Measurements from ENCODE around the gene SWAP70.
"Not testable (repeated sequence)": the region's sequence is repeated elsewhere in the genome, so short reads cannot be mapped to it uniquely, and the experiment has no call there.

SWAP70 gene

DNA sequence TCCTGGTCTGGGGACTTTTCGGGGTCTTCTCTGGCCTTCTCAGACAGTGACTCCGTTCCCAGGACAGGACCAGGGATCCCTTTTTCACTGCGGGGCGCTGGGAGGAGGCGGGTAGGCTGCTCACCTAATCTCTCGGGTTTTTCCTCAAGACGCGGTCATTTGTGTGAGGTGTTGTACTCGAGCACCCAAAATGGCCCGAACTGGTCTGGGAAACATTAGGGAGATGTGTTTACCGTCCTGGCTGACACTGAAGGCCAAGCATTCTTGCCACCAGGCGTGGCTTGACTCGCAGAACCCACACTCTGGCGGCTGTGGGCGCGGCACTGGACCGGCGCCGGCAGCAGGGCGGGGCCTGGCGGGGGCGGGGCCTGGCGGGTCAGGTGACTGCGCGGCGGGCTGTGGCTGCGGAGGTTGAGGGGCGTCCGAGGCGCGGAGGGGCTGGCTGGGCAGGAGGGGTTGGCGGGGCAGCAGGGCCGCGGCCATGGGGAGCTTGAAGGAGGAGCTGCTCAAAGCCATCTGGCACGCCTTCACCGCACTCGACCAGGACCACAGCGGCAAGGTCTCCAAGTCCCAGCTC is at the start of gene SWAP70:
SWAP70 (plus strand) TSS at position 379 of the 577 bp plus-strand sequence; CDS start at position 482, 103 bp downstream.
- DNase-seq = peak; percentile 80

DNA sequence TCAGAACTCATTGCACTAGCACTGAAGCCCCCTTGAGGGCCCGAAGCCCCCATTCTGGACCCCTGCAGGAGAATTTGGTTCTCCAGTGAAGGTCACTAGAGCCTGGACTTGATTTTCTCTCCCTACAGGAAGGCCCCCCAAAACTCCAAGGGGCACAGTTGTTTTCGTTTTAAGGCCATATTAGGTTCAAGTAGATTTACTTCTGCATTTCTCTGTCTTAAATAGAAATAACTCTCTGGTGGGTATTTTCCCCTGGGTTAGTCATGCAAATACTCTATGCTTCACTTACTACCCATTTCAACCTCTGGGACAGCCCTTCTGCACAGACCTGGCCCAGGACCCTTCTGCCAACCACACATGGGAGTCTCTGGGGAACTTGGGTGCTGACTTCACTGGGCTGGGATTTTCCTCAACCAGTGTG is 48.8 kb upstream of the SWAP70 start:
- DNase-seq = no peak

DNA sequence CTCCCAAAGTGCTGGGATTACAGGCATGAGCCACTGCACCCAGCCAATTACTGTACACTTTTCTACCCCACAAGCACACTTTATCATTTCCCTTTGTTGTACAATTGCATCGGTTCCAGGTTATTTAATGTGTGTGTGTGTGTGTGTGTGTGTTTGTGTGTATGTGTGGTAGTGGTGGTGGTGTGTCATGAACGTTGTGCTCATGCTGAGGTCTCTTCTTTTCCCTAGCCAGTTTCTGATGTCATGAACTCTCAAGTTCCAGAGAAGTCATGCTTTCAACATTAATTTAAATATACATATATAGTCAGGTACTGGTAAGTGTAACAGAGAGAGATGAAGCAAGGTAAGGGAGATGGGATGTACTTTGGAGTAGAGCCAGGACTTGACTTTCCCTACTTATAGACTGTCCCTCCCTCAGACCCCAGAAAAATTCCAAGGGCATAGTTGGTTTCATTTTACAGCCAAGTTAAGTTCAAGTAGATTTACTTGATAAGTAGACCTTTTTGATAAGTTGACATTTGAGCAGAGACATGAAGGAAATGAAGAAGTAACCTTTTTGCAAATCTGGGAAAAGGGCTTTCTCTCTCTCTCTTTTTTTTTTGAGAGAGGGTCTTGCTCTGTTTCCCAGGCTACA is 47.7 kb upstream of the SWAP70 start:
- no peak for DNase-seq

DNA sequence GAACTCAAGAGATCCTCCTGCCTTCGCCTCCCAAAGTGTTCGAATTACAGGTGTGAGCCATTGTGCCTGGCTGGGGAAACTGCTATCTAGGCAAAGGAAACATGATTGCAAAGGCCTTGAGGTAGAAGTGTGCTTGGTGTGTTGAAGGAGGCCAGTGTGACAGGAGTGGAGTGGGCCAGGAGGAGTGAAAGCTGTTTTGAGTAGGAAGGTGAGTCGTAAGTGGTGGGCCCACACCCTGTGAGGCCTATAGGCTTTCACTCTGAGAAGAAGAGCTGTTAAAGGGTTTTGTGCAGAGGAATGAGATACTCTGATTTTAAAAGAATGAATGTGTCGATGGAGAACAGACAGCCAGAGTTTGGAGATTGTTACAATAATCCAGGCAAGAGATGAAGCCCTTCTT is 47.0 kb upstream of the SWAP70 start:
- DNase-seq = no peak

DNA sequence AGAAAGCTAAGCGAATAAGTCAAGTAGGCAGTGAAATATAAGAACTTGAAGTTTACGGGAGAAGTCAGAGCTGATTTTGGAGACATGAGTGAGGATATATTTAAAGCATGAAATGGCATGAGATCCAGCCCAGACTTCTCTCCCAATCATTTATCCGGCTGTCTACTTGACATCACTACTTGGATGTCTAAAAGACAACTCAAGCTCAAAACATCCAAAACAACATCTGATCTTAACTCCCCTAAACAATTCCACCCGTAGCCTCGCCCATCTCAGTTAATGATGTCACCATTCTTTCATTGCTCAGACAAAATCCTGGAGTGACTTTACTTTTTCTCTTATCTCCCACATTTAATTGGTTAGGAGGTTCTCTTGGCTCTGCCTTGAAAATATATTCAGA is 45.9 kb upstream of the SWAP70 start:
- no peak for DNase-seq

DNA sequence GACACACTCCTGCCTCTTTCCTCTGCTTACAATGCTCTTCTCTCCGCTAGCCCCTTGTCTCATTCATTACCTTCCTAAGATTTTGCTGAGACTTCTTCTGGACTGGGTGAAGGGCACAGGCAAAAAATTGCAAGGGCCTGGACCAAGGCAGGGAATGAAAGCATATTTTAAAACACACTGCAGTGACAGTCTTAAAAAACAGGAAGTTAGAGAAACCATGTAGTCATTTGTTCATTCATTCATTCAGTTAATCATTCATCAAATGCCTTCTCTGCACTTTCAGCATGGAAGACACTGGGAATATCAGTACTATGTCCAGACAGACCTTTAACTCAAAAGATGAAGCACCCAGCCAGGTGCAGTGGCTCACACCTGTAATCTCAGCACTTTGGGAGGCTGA is 44.9 kb upstream of the SWAP70 start:
- no peak for DNase-seq

DNA sequence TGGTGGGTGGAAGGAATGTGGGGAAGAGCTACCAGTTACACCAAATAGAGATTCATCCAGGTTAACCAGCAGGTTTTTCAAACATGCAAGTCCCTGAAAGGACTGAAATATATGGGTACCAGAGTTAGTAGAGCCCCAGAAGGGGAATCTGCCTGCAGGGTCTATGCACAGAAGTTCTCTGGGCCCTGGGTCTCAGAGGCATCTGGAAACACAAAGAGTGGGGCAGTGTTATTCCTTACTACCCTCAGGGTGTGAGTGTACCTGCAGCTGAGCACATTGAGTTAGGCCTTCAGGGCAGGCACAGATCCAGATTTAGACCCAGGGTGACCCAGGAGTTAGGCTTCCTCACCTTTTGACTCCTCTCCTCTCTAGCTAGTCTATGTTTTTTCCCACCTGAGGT is 43.9 kb upstream of the SWAP70 start:
- no peak for DNase-seq

DNA sequence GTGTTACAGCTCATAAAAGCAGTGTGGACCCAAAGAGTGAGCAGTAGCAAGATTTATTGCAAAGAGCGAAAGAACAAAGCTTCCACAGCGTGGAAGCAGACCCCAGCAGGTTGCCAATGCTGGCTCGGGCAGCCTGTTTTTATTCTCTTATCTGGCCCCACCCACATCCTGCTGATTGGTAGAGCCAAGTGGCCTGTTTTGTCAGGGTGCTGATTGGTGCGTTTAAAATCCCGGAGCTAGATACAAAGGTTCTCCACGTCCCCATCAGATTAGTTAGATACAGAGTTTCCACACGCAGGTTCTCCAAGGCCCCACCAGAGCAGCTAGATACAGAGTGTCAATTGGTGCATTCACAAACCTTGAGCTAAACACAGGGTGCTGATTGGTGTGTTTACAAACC is 41.5 kb upstream of the SWAP70 start:
- not testable (repeated sequence) for DNase-seq

DNA sequence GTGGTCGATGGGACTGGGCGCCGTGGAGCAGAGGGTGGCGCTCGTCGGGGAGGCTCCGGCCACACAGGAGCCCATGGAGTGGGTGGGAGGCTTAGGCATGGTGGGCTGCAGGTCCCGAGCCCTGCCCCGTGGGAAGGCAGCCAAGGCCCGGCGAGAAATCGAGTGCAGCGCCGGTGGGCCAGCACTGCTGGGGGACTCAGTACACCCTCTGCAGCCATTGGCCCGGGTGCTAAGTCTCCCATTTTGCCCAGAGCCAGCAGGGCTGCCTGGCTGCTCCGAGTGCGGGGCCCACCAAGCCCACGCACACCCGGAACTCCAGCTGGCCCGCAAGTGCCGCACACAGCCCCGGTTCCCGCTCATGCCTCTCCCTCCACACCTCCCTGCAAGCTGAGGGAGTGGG is 40.8 kb upstream of the SWAP70 start:
- not testable (repeated sequence) for DNase-seq

DNA sequence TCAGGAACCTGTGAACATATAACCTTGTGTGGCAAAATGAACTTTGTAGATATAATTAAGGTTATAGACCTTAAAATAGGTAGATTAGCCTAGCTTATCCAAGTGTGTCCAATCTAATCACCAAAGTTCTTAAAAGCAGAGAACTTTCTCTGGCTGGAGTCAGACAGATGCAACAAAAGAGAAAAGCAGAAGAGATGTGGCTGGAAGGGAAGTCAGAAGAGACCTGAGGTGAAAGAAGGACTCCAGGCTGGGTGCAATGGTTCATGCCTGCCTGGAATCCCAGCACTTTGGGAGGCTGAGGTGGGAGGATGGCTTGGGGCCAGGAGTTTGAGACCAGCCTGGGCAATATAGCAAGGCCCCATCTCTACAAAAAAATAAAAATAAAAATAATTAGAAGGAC is 39.4 kb upstream of the SWAP70 start:
- no peak for DNase-seq

DNA sequence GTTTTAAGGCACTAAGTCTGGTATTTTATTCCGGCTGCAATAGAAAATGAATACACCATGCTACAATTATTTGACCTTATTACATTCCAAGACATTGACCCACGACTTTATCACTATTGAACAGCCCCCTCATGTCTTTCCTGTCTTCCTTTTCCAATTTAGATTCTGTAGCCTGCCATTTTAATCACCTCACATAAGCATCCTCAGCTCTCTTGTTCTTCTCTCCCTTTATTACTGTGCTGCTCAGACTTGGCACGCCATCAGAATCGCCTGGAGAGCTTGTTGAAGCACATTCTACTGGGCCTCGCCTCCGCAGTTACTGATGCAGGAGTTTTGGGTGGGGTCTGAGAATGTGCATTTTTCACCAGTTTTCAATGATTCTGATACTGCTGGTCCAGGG is 38.7 kb upstream of the SWAP70 start:
- no peak for DNase-seq

DNA sequence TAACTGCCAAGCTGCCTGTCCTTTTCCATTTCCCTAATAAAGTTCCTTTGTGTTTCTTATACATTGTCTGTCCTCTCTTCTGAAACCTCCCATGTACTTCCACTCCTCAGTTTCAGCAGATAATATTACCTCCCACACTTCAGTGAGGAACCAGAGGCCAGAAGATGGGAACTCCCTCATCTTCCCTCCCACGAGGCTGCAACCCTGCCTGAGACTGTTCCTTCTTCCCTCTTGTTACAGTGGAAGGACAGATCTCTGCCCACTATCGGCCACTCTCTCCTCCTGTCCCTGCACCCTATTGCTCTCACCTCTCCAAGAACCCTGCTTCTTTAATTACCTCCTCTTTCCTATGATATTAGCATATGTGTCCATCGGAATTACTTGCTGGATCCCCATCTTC is 38.1 kb upstream of the SWAP70 start:
- no peak for DNase-seq

DNA sequence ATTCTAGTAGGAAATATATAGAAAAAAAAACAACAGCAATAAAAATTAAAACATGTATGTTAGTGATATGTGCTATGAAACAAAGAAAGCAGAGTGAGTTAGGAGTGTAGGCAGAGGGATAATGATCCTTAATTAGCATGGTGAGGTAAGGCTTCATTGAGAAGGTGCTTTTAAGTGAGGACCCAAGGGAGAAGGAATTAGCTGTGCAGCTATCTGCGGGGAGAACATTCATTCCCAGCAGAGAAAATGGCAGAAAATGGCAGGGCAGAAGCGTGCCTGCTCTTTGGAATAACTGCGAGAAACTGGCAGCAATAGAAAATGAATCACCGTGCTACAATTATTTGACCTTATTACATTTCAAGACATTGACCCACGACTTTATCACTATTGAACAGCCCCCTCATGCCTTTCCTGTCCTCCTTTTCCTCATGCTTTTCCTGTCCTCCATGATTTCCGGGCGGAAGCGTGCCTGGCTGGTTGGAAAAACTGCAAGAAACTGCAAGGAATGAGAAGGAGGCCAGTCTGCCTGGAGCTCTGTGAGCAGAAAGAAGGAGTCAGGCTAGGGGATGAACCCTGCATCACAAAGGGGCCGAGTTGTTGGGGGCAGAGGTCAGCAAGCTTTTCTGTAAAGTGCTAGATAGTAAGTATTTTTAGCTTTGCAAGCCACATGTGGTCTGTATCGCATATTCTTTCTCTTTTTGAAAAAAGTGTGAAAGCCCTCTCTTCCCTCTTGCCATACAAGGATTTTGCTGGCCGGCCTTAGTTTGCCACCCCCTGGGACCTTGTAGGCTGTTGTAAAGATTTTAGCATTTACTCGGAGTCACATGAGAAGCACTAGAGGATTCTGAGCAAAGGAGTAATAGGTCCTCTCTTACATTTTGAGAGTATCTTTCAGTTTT is 37.1 kb upstream of the SWAP70 start:
- DNase-seq = no peak

DNA sequence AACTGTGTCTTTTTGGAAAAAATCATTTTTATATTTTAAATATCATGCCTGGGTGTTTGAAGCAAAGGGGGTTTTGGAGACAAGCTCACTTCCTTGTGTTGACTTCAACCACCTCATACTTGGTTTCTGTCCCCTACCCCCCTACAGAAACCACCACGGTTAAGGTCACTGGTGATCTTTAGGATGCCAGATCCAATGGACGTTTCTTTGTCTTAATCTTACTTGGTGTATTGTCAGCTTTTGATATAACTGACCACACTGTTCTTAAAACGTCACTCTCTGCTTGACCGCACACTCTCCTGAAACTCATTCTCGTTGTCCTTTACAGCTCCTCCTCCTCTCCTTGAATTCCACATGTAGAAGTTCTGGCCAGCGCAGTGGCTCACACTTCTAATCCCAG is 34.8 kb upstream of the SWAP70 start:
- DNase-seq = no peak

DNA sequence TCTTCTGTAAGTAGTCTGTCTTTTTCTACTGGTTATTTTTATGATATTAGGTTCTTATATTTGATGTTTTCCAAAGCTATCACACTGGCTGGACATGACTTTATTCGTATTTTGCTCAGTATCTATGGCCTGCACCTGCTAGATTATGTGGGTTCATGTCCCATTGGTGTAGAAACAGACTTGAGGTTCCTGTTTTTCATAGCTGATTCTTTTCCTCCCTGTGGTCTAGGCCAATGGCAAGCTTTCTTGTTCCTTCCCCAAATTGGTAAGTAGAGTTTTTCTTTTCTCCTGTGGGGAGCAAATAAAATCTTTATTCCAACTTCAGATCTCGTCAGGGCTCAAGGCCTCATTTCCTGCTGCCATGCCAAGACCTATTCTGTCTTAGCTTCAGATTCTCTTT is 30.2 kb upstream of the SWAP70 start:
- DNase-seq = no peak

DNA sequence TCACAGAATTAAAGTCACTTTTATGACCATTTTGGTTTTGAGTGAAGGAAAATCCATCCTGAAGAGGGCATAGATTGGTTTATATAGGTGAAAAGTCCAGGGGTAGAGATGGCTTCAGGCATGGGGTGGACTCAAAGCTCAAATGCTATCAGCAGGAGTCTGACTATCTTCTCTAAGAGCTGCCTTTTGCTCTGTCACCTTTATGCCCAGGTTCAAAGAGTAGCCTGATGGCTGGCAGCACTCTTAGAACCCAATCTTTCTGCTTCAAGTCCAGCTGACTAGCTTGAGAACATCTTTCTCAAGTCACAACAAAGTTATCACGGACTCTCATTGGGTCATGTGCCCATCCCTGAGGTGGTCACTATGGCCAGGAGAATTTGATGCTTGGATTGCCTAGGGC is 27.2 kb upstream of the SWAP70 start:
- no peak for DNase-seq

DNA sequence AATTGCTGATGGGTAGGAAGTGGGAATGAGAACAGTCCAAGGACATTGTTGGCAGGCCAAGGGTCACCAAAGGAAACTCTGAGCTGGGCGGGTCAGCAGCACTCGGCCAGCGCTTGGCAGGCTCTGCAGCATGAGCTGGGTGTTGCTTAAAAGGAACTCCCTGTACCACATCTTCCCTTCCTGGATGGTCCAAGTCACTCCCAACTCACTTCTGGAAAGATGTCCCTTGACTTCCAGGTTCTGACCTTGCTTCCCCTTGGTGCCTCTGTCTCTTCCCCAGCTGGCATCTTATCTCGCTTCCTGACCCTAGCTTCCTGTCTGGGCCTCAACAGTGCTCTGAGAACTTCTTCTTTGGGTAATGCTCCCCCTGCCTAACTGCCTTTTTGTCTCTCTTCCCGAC is 24.8 kb upstream of the SWAP70 start:
- DNase-seq = no peak

DNA sequence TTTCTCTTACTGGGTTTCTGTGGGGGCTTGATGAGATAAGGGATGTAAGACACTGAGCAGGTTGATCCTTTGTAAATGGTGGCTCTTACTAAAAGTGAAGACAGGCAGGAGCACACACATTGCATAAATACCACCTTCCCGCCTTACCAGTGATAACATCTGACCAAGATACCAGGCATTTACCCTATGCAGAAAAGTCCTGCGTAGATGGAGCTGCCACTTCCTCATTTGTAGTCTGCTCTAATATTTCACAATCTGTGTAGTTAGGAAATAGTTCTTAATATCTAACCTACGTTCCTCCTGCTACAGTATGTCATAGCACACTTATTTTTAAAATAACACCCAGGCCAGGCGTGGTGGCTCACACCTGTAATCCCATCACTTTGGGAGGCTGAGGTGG is 23.9 kb upstream of the SWAP70 start:
- DNase-seq = no peak

DNA sequence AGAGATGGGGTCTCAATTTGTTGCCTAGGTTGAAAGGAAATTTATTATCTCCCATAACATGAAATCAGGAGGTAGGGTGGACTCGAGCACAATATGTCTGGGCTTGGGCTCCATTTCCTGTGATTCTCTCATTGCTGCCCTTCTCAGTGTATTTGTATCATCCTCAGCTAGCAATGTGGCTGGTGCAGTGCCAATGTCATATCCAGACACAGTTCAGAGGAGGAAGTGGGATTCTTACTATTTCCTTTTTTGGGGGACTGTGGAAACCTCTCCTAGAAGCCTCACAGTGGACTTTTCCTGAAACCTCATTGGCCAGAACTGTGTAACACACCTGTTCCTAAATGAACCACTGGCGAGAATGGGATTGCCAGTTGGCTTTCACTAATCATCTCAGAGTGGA is 21.0 kb upstream of the SWAP70 start:
- no peak for DNase-seq

DNA sequence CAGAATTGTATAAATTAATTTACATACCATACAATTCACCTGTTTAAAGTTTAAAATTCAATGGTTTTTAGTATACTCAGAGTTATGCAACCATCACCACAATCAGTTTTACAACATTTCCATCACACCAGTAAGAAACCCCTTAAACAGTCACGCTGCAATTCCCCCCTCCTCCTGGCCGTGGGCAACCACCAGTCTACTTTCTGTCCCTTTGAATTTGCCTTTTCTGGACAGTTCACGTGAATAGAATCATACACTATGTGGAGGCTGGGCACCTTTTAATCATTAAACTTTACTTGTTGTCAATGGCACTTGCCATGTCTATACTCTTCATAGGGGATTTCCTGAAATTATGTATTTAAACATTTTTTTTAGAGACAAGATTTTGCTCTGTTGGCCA is 20.1 kb upstream of the SWAP70 start:
- DNase-seq = no peak

DNA sequence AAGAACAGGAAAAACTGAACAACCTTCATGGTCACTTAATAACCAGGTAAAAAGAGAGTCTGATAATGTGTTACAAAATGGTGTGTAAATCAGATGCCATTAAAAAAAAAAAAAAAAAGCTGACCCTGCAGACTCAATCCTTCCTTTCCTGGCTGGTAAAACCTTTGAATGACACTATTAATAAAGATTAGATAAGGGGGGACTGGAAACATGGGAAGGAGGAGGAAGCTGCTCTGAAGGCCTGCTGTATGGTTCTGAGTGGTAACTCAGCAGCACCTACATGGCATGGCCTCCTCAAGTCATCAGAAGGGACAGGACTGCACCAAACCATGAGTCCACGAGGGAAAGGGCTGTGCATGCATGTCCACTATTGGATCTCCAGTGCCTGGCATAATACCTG is 18.0 kb upstream of the SWAP70 start:
- DNase-seq = no peak

DNA sequence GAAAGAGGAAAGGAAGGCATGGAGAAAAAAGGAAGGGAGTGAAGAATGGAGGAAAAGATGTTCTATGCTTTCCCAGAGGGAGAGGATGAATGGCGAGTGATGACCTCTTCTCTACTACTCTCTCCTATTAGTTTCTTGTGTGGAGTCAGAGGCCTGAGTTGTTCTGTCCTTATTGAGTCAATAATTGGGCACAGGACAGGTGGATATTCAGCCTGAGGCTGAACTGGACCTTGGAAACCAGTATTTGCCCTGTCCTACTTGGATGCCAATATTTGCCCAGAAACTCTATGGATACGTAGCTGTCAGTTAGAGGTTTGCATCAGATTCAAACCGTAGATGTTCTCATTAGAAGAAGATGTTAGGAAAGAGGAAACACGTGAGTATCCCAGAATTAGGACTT is 17.6 kb upstream of the SWAP70 start:
- DNase-seq = no peak

DNA sequence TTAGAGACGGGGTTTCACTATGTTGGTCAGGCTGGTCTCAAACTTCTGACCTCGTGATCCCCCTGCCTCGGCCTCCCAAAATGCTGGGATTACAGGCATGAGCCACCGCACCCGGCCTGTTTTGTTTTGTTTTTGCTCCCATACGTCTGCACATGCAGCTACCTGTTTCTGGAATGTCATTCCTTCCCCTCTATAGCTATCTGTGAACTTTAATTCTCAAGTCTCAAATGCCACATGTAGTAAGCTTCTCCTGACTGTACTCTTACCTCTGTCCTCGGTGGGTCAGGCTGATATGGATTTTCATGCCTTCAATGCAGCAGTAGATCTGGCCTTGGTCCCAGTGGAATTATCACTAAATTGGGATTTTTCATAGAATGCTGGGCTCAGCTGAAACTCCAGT is 12.4 kb upstream of the SWAP70 start:
- no peak for DNase-seq

Measured in stimulated activated CD4-positive, alpha-beta T cell treated with anti-CD3 and anti-CD28 coated beads, Interleukin-4, amount 100 ng/mL, for 1 hour (primary cell).